SU-DHL-6 (cell line): ENCODE data around the gene THRA.

Experiments used
- H2AFZ ChIP-seq: fragments of 200-600 bp; sonication (generic); 2 replicates; pipeline ENCODE4 v1.6.1; 2014; ENCODE audit warnings: low read depth, mild to moderate bottlenecking, moderate library complexity, mixed read lengths, antibody characterized with exemption, low read length; ENCODE audit not compliant: severe bottlenecking
- H3F3A ChIP-seq: fragments of 200-600 bp; shearing (Covaris generic); 2 replicates; pipeline ENCODE4 v1.6.0; 2016; ENCODE audit warnings: antibody characterized with exemption, mild to moderate bottlenecking; ENCODE audit not compliant: insufficient read depth
- H3K27ac ChIP-seq: fragments of 200-600 bp; sonication (generic); 2 replicates; pipeline ENCODE4 v1.5.1; 2016; ENCODE audit warnings: low read depth, mild to moderate bottlenecking, low read length, moderate library complexity, mixed read lengths
- H3K27me3 ChIP-seq: fragments of 200-600 bp; sonication (generic), shearing (Covaris generic); 2 replicates; pipeline ENCODE4 v1.6.0; 2014; ENCODE audit warnings: mild to moderate bottlenecking, low read length
- H3K36me3 ChIP-seq: fragments of 200-600 bp; sonication (generic); 2 replicates; pipeline ENCODE4 v1.6.1; 2014; ENCODE audit warnings: mild to moderate bottlenecking, low read length, mixed read lengths
- H3K4me2 ChIP-seq: fragments of 300-600, 200-600 bp; shearing (Covaris generic), sonication (generic); 2 replicates; pipeline ENCODE4 v1.6.0; 2014; ENCODE audit warnings: low read length, low read depth, mild to moderate bottlenecking; ENCODE audit not compliant: poor library complexity, severe bottlenecking
- H3K4me3 ChIP-seq: fragments of 200-600 bp; sonication (generic); 2 replicates; pipeline ENCODE4 v1.5.1; 2014; ENCODE audit warnings: antibody characterized with exemption, low read length, mild to moderate bottlenecking, mixed read lengths; ENCODE audit not compliant: insufficient read depth, poor library complexity, severe bottlenecking
- H3K79me2 ChIP-seq: fragments of 200-600 bp; sonication (generic); 2 replicates; pipeline ENCODE4 v1.6.1; 2014; ENCODE audit warnings: mild to moderate bottlenecking, low read length, moderate library complexity; ENCODE audit not compliant: insufficient read depth
- H3K9ac ChIP-seq: fragments of 200-600 bp; sonication (generic); 2 replicates; pipeline ENCODE4 v1.7.0; 2014; ENCODE audit warnings: mild to moderate bottlenecking, low read length
- H3K9me2 ChIP-seq: fragments of 200-600 bp; sonication (generic); replicated peaks from 2 replicates; pipeline ENCODE4 v1.6.1; 2014; ENCODE audit warnings: low read length; ENCODE audit not compliant: insufficient read depth
- H3K9me3 ChIP-seq: fragments of 200-600 bp; sonication (generic); 2 replicates; pipeline ENCODE4 v1.6.1; 2014; ENCODE audit warnings: low read length, mixed read lengths; ENCODE audit not compliant: insufficient read depth
- H4K20me1 ChIP-seq: fragments of 200-600 bp; sonication (generic); 2 replicates; pipeline ENCODE4 v1.6.1; 2014; ENCODE audit warnings: low read depth, mild to moderate bottlenecking, antibody characterized with exemption, low read length, moderate library complexity, mixed read lengths
- EZH2phosphoT487 ChIP-seq: fragments of 200-600 bp; sonication (generic), shearing (Covaris generic); conservative IDR thresholded peaks from 2 replicates; pipeline ENCODE4 v1.6.1; 2018; ENCODE audit warnings: mild to moderate bottlenecking, antibody characterized with exemption, low read length, moderate library complexity, mixed read lengths
- TF ChIP-seq, protein P1 (sequence below): fragments of 200-600 bp; sonication (generic); IDR thresholded peaks from one replicate; pipeline ENCODE4 v1.5.1; 2017; ENCODE audit warnings: antibody characterized with exemption, mild to moderate bottlenecking, low read length, moderate library complexity; ENCODE audit not compliant: insufficient read depth, poor library complexity, severe bottlenecking

THRA gene

GRCh38 chr17:40025991-40026815 is 36.6 kb upstream of the THRA start:
- H4K20me1 ChIP-seq: no peaks in the 10 kb centered on the region
- H3K27ac ChIP-seq: no peak overlapping the region
- H3K9me3 ChIP-seq: no peaks in the 10 kb centered on the region
- H3K4me2 ChIP-seq: no peak overlapping the region
- TF ChIP-seq EZH2phosphoT487: no peak
- TF ChIP-seq, protein P1, sequence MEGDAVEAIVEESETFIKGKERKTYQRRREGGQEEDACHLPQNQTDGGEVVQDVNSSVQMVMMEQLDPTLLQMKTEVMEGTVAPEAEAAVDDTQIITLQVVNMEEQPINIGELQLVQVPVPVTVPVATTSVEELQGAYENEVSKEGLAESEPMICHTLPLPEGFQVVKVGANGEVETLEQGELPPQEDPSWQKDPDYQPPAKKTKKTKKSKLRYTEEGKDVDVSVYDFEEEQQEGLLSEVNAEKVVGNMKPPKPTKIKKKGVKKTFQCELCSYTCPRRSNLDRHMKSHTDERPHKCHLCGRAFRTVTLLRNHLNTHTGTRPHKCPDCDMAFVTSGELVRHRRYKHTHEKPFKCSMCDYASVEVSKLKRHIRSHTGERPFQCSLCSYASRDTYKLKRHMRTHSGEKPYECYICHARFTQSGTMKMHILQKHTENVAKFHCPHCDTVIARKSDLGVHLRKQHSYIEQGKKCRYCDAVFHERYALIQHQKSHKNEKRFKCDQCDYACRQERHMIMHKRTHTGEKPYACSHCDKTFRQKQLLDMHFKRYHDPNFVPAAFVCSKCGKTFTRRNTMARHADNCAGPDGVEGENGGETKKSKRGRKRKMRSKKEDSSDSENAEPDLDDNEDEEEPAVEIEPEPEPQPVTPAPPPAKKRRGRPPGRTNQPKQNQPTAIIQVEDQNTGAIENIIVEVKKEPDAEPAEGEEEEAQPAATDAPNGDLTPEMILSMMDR: no peak
- no peak overlapping the region for H3K9ac ChIP-seq
- H3F3A ChIP-seq: no peaks in the 10 kb centered on the region
- no peak overlapping the region for H3K4me3 ChIP-seq
- H2AFZ ChIP-seq: no peak overlapping the region
- H3K36me3 ChIP-seq: no peaks in the 10 kb centered on the region
- H3K79me2 ChIP-seq: no peaks in the 10 kb centered on the region
- no peaks in the 10 kb centered on the region for H3K9me2 ChIP-seq
- H3K27me3 ChIP-seq: no peaks in the 10 kb centered on the region

DNA sequence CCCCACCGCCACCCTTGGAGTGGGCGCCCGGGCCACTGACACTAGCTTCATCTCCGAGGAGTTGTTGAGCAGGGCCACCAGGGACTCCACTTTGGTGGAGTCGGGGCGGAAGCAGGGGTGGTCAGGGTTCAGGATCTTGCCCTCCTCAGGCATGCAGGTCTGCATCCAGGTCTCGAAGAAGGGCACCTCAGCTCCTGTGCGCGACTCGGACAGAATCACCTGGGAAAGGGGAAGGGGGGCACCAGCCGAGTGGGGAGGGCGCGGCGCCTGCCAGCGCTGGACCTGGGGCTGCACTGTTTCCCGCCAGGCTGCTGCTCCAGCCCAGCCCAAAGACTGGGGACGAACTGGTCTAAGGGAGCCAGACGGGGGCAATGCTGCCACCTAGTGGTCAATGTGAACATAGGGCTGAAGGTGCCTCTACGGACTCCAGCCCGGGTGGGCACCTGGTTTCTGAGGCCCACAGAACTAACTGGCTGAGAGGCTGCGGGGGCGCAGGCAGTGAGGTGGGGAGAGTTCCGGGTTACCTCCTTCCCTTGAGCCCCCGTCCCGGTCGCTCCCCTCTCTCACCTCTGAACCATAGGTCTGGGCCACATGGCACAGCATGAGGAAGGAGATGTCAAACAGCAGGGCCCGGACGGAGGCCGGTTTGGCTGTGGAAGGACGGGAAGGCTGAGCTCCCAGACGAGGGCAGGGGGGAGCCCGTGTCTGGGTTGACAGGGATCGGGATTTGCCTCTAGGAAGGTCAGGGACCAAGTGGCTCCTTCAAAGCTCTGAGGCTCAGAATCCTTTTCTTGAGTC is 35.8 kb upstream of the THRA start:
- Histone ChIP-seq H3K9me3 (no peaks in the 10 kb centered on the region), H3K4me3 (no peak overlapping the region), H3K27me3 (no peaks in the 10 kb centered on the region), H3F3A (no peaks in the 10 kb centered on the region), H3K9ac (no peak overlapping the region), H3K79me2 (no peaks in the 10 kb centered on the region), H3K27ac (no peak overlapping the region), H3K9me2 (no peaks in the 10 kb centered on the region), H3K36me3 (no peaks in the 10 kb centered on the region), H4K20me1 (no peaks in the 10 kb centered on the region), H3K4me2 (no peak overlapping the region), H2AFZ (no peak overlapping the region)
- no peak for TF ChIP-seq EZH2phosphoT487
- TF ChIP-seq, protein P1: peak; percentile 88

- H3K9me3 ChIP-seq: no peaks in the 10 kb centered on the region
- no peak overlapping the region for H3K4me3 ChIP-seq
- H2AFZ ChIP-seq: no peak overlapping the region
- no peak overlapping the region for H3K9ac ChIP-seq
- H3K27ac ChIP-seq: no peak overlapping the region
- no peaks in the 10 kb centered on the region for H3K79me2 ChIP-seq
- no peaks in the 10 kb centered on the region for H3K36me3 ChIP-seq
- no peaks in the 10 kb centered on the region for H3K27me3 ChIP-seq
- H4K20me1 ChIP-seq: no peaks in the 10 kb centered on the region
- no peak for TF ChIP-seq EZH2phosphoT487
- TF ChIP-seq, protein P1: no peak
- H3K9me2 ChIP-seq: no peaks in the 10 kb centered on the region
- no peak overlapping the region for H3K4me2 ChIP-seq
- H3F3A ChIP-seq: no peaks in the 10 kb centered on the region
Measured at GRCh38 chr17:40027614-40028012, 35.2 kb upstream of the THRA start.
